ENCODE results near the gene TRABD2A.

DNA sequence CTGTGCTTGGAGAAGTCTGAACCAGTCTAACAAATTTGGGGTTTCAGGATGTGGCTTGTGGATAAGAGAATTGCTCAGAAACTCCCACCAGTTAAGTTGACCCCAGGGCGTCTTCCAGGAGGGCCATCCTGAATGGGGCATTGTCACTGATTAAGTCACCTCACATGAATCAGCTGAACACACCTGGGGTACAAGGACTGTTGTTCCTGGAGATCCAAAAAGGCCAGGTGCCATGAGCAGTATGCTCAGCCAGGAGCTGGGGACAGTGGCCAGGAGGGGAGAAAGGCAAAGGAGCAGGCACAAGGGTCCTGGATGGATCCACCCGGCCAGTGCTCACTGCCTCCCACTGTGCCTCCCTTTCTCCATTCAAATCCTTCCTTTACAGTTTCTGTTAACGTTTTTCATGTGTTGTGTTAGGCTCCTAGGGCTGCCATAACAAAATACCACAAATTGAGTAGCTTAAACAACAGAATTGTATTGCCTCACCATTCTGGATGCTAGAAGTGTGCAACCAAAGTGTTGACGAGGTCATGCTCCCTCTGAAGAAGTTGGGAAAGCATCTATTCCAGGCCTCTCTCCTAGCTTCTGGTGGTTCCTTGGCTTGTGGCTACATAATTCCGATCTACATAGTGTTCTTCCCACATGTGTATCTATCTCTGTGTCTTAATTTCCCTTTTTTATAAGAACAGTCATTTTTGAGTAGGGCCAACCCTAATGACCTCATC, 33.4 kb downstream of the TRABD2A start:
- TF ChIP-seq CTCF (optimal IDR thresholded peaks at IDR 0.05 in 1 of 3, IDR thresholded peaks at IDR 0.05 in 1 of 3, conservative IDR thresholded peaks at IDR 0.05 in 1 of 3; ENCODE audit: extremely low read depth in 1 of 3, insufficient read depth in 2 of 3, low read length in 3 of 3): no peak
- no peak for TF ChIP-seq EZH2 (IDR thresholded peaks at IDR 0.05; ENCODE audit: low read length)

All from keratinocyte (primary cell).